Stimulated activated CD8-positive, alpha-beta memory T cell treated with anti-CD3 and anti-CD28 coated beads, Interleukin-7, amount 100 ng/mL, for 4 hours (primary cell): Measurements from ENCODE around the gene ITPR1.

Source experiments
- DNase-seq, 2 donors: peaks; one replicate each; pipeline ENCODE4 v3.0.0-alpha.2; 2020; ENCODE audit warnings: low read depth in 2 of 2

ITPR1 gene

GRCh38 chr3:4720316-4721075 is 227.3 kb downstream of the ITPR1 start:
- no peak for DNase-seq

GRCh38 chr3:4721511-4721911 is 228.4 kb downstream of the ITPR1 start:
- DNase-seq: no peak

GRCh38 chr3:4722103-4722502 is 229.0 kb downstream of the ITPR1 start:
- no peak for DNase-seq

GRCh38 chr3:4724051-4724629 is 231.0 kb downstream of the ITPR1 start:
- no peak for DNase-seq

DNA sequence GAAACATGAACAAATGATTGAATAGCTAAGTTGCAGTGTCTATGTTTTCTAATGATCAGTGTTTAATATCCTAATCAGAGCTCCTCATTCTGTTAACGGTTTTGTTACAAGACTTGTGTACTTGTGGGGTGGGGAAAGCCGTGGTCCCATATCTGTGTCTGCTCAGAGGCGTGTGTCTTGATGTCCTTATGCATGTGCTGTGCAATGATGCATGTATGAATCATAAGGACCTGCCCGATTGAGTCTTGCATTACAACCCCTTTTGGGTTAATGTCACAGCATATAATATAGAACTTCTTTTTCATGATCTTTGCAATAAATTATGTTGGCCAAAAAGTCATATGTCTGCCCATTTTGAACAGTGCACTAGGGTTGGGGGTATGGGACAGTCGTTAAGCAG is 233.4 kb downstream of the ITPR1 start:
- no peak for DNase-seq

GRCh38 chr3:4729061-4729973 is 236.2 kb downstream of the ITPR1 start:
- no peak for DNase-seq

GRCh38 chr3:4730719-4731118 is 237.6 kb downstream of the ITPR1 start:
- no peak for DNase-seq

DNA sequence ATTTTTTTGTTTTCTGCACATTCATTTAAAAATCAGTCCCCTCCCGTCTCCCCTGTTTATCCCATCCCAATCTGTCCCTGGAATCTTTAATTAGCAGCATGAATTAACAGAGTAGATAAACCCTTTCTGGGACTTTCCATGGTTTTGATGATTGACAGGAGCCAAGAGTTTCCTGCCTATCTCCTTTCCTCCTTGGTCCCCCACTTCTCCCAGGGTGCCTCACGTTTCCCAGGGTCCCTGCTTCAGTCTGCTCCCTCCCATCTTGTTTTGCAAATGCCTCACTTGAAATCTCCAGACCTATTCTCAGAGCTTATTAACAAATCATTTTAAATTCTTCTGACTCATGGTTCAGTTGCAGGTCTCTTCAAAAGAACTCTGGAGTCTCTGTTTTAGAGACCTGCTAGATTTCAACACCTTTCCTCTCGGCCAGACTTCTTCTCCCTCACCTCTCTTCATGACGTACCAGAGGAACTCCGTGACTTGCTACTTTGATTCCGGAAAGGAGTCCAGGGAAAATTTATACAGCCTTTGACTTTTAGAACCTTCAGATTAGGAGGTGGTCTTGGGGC is 238.5 kb downstream of the ITPR1 start:
- no peak for DNase-seq

DNA sequence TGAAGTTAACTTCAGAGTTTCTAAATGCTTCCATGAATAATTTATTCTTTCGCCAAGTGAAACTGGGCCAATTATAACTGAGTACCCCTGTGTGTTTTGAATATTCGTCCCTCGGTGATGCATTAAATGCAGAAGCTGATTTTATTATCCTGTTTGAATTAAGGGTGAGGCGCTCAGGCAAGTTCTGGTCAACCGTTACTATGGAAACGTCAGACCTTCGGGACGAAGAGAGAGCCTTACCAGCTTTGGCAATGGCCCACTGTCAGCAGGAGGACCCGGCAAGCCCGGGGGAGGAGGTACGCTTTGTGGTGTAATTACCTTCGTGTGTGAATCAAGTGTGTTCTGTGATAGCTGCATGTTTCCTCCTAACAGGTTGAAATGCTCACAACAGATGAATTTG is 239.8 kb downstream of the ITPR1 start:
- DNase-seq: no peak

DNA sequence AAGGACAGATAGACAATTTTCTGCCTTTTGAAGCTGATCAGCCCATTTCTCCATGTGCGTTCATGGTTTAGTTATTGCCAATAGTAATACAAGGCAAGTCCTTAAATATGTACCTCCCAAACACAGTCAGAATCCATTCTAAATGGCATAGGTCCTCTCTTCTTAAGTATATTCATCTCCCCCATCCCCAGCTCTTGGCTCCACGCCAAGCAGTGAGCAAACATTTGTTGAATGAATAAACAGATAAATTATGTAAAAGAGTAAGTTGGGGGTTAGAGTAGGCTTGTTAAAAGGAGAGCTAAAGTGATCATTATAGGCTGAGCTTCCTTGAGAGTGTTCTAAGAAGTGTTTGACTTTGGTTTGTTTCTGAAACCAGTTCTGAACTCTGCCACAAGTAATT is 241.3 kb downstream of the ITPR1 start:
- DNase-seq: no peak

GRCh38 chr3:4735243-4735642 is 242.1 kb downstream of the ITPR1 start:
- DNase-seq: no peak

GRCh38 chr3:4736284-4736861 is 243.2 kb downstream of the ITPR1 start:
- DNase-seq: no peak

DNA sequence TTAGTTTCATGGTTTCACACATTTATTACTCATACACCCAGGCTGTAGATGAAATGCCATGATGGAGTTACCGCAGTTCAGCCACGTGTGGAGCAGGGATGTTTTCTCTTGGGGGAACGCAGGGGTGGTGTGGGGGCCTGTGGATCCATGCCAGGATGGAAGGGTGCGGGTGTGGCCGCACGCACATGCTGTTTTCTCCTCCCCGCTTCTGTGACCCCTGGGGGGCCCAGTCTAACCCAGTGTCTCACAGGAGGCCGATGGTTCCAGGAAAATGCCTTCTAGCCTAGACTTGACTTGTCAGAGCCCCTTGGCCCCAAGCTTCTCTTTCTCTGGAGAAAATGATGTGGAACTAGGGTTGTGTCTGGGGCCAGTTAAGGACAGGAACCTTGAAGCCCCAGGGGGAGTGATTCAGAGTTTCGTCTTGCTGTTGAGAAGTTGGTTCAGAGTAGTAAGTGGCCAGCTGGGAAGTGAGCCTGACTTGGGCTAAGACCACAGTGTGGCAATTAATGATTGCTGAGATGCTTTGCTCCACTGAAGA is 245.7 kb downstream of the ITPR1 start:
- no peak for DNase-seq

DNA sequence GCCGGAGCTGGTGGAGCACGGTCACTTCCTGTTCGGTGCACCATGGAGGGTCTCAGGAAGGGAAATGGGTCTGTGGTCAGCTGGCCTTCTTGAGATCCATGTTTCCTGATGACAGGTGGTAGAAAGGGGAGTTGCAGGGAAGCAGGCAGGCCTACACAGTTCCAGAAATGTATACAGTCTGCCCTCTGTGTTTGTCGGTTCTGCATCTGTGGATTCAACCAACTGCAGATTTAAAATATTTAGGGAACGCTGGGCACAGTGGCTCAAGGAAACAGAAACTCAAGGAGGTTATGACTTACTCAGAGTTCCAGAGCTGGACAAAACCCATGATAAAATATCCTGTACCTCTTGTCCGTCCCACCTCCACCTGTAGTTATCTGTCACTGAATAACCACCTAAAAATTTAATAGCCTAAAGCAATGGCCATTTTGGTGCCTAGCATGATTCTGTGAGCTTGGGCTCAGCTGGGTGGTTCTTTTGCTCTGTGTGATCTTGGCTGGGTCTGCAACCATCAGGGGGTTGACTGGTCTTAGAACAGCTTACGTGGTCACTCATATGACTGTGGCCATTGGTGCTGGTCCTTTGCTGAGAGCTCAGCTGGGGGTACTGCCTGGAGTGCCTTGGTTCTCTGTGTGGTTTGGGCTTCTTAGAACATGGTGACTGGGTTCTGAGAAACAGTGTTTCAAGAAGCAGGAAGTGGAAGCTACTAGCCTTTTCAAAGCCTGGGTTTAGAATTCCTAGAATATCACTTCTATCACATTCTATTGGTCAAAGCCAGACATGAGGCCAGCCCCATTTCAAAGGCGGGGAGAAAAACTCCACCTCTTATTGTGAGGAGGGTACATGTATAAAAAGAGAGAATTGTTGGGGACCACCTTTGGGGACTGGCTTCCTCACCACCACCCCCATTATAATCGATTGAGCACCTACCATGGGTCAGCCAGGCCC is 246.4 kb downstream of the ITPR1 start:
- DNase-seq: no peak

DNA sequence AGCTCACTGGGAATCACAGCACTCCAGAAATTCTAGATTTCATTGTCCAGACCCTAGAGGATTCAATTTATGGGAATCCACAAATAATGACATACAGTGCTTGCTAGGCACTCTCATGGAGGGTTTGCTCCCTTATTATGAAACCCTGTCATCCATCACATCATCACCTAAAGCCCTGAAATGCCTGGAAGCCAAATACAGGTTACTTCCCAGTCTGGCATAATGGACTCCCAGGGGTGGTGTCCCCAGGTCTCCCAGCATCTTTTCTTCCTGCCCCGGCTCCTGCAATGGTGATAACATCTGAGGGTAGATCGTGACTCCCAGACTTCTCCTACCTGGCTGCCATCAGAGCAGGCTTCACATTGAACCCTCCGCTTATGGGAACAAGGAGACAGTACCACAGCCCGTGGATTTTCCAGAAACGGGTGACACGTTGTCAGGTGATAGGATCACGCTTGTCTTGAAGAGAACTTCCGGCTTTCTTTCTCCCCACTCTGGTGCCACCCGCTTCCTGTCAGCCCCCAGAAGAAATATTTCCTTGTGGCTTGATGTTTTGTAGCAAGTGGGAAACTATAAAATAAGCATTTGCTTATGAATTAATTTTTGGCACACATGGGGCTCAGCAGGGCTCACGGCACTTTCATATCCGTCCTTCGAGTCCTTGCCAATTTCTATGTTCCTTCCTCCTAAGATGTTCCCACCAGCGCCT is 247.4 kb downstream of the ITPR1 start:
- no peak for DNase-seq

DNA sequence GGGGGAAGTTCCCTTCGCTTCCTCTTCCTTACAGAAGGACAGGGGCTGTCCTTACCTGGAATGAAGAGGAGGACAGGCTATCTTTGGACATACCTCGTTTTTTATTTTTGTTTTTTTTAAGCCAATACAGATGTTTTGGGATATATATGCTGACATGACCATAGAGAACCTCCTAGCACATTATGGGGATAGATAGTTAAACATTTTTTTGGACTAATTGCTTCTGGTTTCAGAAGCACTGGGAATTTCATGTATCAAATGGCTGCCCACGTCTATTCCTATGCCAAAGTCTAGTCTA is 247.9 kb downstream of the ITPR1 start:
- DNase-seq: no peak

GRCh38 chr3:4741404-4742307 is 248.5 kb downstream of the ITPR1 start:
- no peak for DNase-seq

DNA sequence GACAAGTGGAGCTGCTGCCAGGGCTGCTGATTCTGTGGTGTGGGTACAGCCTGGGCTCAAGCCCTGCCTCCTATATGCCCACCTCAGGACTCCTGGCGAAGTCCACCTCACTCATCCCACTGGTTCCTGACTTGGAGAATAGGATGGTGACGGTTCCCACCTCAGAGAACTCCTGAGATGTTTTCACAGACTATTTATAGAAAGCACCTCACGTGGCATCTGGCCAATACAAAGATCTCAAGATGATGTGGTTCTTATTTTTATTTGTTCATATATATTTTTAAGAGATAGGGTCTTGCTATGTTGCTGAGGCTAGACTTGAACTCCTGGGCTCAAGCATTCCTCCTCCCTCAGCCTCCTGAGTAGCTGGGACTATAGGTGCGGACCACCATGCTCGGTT is 249.2 kb downstream of the ITPR1 start:
- no peak for DNase-seq

- no peak for DNase-seq
Observed at GRCh38 chr3:4743371-4743770, 250.2 kb downstream of the ITPR1 start.
